ENCODE measurements around the gene TVP23A.

GRCh38 chr16:10770907-10771306 lies 47.7 kb downstream of the TVP23A start:
- no peak for TF ChIP-seq POLR2AphosphoS5 (IDR thresholded peaks at IDR 0.05)
- no peak for TF ChIP-seq POLR2A (IDR thresholded peaks at IDR 0.05)
- TF ChIP-seq EP300 (IDR thresholded peaks at IDR 0.05) = no peak

Measured in stomach (tissue), 4 donors.